Frontal cortex (tissue), 4 donors: ENCODE results near the gene ZNF586. TPM values are rescaled to one million over a fixed set of nuclear protein-coding genes. Genes with fewer than 3 reads are reported as not detected.
"Not testable (repeated sequence)": the region's sequence is repeated elsewhere in the genome, so short reads cannot be mapped to it uniquely, and the experiment has no call there.

ENCODE experiments used
- DNase-seq, 2 donors: peaks; one replicate each; pipeline ENCODE4 v3.0.0; 2012; ENCODE audit warnings: low spot score in 2 of 2
- FAIRE-seq: peaks from 2 replicates; lab custom pipeline; 2012; peaks lifted over from hg19 to GRCh38; lab: Jason Lieb, UNC
- total RNA-seq: library from RNA; depleted of rRNA; stranded (reverse); fragments of >200 nt; gene quantifications from one replicate; pipeline ENCODE4 v1.2.3, GENCODE V29; 2014
- donor health status: control.
- donor health status: control.
- donor health status: control.

ZNF586 gene
- total RNA-seq, 1 donor from 2014 or later = 61.1 TPM

DNA sequence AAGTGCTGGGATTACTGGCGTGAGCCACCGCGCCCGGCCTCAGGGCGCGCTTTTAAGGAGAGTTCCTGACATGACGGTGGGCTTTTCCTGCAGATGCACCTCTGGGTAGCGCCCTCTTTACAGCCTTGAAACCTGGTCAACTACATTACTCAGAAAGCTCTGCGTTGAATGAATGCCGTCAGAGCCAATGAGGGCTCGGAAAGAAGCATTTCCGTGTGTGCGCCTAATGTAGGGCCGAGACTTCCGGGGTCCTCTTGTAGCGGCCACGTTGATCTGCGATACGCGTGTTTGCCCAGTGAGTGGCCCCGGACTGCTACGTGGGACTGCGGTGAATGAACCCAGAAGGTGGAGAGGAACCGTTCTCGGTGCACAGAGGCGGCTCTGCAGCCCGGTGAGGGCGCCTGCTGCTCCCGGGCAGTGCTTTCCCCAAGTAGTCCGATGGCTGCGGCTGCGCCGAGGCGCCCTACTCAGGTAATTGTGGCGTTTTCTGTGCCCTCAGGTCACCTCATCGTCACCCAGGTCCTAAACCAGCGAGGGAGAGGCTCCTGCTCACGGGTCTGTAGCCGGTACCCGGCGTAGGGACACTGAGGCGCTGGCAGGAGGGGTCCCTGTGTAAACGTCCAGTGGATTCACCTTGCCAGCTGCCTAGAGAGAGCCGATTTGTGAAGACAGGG is 50.1 kb downstream of the ZNF586 start:
- DNase-seq (peak; percentile 78 to 90), FAIRE-seq (no peak)

DNA sequence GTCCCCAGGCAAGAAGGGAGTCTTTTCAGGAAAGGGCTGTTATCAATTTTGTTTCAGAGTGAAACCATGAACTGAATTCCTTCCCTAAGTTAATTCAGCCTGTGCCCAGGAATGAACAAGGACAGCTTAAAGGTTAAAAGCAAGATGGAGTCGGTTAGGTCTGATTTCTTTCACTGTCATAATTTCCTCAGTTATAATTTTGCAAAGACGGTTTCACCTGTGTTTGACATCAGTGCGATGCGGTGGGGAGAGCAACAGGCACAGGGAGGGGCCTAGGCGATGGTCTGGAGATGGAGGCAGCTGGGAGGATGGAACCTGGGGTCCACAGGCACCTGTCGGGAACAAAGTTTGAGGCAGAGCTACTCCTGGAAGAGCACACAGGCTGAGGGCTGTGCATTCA is 51.1 kb downstream of the ZNF586 start:
- FAIRE-seq (no peak), DNase-seq (no peak)

DNA sequence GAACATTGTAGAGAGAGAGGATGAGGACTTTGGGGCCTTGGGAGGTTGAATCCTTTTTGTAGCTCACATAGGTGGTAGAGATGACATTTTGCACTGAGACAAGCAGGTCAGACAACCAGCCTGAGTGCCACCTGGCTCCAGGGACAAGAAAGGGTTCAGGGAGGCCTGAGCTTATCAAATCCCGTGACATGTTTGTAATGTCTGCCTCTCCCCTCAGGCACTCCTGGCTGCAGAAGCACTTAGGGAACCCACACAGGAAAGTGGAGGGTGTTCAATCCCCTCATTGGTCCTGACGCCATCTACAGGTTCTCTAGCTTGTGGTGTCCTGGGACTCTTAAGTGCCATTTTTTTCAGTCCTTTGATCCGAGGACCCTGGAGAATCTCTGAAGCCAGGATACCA is 51.6 kb downstream of the ZNF586 start:
- FAIRE-seq, DNase-seq: not testable (repeated sequence)

DNA sequence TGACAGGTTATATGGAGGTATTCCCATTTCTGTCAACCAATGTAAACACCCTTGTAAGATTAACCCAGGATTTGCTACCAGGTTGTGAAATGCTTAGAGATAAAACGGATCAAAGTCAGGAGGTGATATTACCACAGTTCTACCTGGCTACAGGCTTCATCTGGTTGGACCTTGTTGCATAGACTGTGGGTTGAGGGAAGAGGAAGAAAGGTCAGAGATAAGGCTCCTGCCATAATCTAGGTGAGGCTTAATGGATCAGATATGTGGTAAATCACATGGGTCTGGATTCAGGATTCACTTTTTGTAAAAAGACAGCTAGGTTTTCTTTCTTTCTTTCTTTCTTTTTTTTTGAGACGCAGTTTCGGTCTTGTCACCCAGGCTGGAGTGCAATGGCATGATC is 52.0 kb downstream of the ZNF586 start:
- not testable (repeated sequence) for FAIRE-seq, DNase-seq

DNA sequence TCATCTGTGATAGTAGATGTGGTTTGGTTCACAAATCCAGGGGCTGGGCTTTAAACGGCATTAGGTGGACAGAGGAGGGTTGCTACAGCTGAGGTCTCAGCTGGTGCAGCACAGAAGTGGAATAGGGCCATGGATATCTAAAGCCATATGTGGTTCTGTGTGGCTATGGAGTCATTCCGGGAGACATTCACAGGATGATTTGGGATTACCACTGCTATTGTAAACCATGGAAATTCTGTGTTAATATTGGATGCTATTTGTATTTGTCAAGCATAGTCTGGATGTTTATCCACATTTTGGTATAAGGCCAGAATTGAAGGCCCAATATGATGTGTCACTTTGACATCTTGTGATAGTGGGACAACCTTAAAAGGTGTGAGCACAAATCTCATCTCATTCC is 53.7 kb downstream of the ZNF586 start:
- DNase-seq, FAIRE-seq: not testable (repeated sequence)

DNA sequence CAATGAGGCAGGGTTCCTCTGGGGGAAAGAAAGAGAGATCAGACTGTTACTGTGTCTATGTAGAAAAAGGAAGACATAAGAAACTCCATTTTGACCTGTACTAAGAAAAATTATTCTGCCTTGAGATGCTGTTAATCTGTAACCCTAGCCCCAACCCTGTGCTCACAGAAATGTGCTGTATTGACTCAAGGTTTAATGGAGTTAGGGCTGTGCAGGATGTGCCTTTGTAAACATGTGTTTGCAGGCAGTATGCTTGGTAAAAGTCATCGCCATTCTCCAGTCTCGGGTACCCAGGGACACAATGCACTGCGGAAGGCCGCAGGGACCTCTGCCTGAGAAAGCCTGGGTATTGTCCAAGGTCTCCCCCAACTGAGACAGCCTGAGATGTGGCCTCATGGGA is 54.1 kb downstream of the ZNF586 start:
- not testable (repeated sequence) for FAIRE-seq, DNase-seq

DNA sequence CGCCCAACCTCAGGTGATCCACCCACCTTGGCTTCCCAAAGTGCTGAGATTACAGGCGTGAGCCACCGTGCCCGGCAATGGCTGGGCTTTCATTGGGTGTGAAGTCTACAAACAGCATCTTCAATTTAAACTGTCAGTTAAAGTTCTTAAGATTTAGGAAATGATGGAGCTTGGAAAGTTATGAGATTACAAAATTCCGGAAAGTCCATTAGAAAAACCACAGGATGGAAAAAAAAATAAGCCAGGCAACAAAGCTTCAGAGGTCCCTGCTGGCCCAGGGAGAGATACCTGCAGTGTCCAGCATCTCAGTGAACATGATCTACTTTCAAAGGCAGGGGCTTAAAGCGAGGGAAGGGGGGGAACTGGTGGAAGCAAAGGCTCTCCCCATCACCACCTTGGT is 56.0 kb downstream of the ZNF586 start:
- no peak for DNase-seq
- FAIRE-seq = no peak

DNA sequence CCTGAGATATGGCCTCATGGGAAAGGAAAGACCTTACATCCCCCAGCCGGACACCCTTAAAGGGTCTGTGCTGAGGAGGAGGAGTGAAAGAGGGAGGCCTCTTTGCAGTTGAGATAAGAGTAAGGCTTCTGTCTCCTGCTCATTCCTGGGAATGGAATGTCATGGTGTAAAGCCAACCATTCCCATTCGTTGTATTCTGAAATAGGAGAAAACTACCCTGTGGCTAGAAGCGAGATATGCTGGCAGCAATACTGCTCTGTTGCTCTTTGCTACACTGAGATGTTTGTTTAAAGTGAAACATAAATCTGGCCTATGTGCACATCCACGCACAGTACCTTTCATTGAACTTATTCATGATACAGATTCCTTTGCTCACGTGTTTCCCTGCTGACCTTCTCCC is 59.8 kb downstream of the ZNF586 start:
- no peak for FAIRE-seq
- no peak for DNase-seq

DNA sequence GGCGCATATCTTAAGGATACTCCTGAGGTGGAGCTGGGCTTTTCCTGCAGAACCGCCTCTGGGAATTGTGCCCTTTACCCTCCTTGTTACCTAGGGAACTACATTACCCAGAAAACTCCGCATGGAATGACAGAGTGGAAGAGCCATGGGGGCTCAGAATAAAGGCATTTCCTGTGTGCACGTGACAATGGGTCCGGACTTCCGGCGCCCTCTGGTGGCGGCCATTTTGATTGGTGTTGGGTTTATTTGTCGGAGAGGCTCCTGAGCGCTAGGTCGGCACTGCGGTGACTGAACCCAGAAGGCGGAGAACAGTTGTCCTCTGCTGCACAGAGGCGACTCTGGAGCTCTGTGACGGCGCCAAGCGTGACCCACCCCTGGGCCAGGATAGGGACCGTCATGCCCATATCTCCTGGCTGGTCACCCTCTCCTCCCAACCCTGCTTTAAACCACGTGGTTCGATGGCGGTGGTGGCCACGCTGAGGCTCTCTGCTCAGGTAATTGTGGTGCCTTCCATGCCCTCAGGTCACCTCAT is 60.7 kb downstream of the ZNF586 start, which contains the start of gene ZNF587B:
Gene ZNF587B, plus strand, starts transcription at position 229 of the 532 bp plus-strand sequence. Its CDS starts 230 bp downstream, at position 459.
- DNase-seq = peak; percentile 52 to 69
- FAIRE-seq = no peak

Other genes with a start within 250 kb of the ZNF586 start
- 20.0 TPM for gene ZNF549, start 242.3 kb upstream of the ZNF586 start, total RNA-seq
- 11.4 TPM for gene ZNF550, start 209.8 kb upstream of the ZNF586 start, total RNA-seq
- gene ZNF416, start 190.8 kb upstream of the ZNF586 start, total RNA-seq = 12.2 TPM
- gene ZIK1, start 185.5 kb upstream of the ZNF586 start, total RNA-seq = 29.8 TPM
- gene ZNF530, start 169.8 kb upstream of the ZNF586 start, total RNA-seq = 3.7 TPM
- 37.5 TPM for gene ZNF134, start 155.4 kb upstream of the ZNF586 start, total RNA-seq
- 27.3 TPM for gene ZNF211, start 136.5 kb upstream of the ZNF586 start, total RNA-seq
- gene ZSCAN4, start 100.7 kb upstream of the ZNF586 start, total RNA-seq = not detected
- gene ZNF551, start 87.7 kb upstream of the ZNF586 start, total RNA-seq = 24.5 TPM
- 33.0 TPM for gene ZNF154, start 60.5 kb upstream of the ZNF586 start, total RNA-seq
- gene ZNF671, start 42.1 kb upstream of the ZNF586 start, total RNA-seq = 33.4 TPM
- gene ZNF776, start 22.9 kb upstream of the ZNF586 start, total RNA-seq = 53.4 TPM
- 9.0 TPM for gene ZNF552, start 45.2 kb downstream of the ZNF586 start, total RNA-seq
- gene ZNF587B, start 60.6 kb downstream of the ZNF586 start, total RNA-seq = 20.8 TPM
- gene ZNF587, start 80.2 kb downstream of the ZNF586 start, total RNA-seq = 24.9 TPM
- 25.7 TPM for gene ZNF814, start 119.4 kb downstream of the ZNF586 start, total RNA-seq
- gene ZNF417, start 146.9 kb downstream of the ZNF586 start, total RNA-seq = 31.0 TPM
- 53.4 TPM for gene ZNF418, start 165.7 kb downstream of the ZNF586 start, total RNA-seq
- gene ZNF256, start 178.0 kb downstream of the ZNF586 start, total RNA-seq = 19.6 TPM
- 0.82 TPM for gene C19orf18, start 204.9 kb downstream of the ZNF586 start, total RNA-seq
- gene ZNF606, start 233.1 kb downstream of the ZNF586 start, total RNA-seq = 65.6 TPM